Stomach (tissue), 4 donors: Measurements from ENCODE around the gene PKMYT1.

Source experiments
- CTCF ChIP-seq, 7 experiments: fragments of 450-650 bp in 4 of 7; fragments of 200-600 bp in 3 of 7; sonication (generic) in 3 of 7; IDR thresholded peaks; one replicate each; pipeline ENCODE4 v1.5.1; 2016 to 2019; ENCODE audit warnings: antibody characterized with exemption in 7 of 7, control low read depth in 2 of 7, mild to moderate bottlenecking in 1 of 7
- EP300 ChIP-seq: sonication (generic); formaldehyde crosslinking; IDR thresholded peaks from one replicate; pipeline ENCODE4 v1.6.1; 2017; ENCODE audit warnings: antibody characterized with exemption
- POLR2AphosphoS5 ChIP-seq, 3 donors: sonication (generic); formaldehyde crosslinking; IDR thresholded peaks; one replicate each; pipeline ENCODE4 v1.6.1; 2016; ENCODE audit warnings: antibody characterized with exemption in 3 of 3

DNA sequence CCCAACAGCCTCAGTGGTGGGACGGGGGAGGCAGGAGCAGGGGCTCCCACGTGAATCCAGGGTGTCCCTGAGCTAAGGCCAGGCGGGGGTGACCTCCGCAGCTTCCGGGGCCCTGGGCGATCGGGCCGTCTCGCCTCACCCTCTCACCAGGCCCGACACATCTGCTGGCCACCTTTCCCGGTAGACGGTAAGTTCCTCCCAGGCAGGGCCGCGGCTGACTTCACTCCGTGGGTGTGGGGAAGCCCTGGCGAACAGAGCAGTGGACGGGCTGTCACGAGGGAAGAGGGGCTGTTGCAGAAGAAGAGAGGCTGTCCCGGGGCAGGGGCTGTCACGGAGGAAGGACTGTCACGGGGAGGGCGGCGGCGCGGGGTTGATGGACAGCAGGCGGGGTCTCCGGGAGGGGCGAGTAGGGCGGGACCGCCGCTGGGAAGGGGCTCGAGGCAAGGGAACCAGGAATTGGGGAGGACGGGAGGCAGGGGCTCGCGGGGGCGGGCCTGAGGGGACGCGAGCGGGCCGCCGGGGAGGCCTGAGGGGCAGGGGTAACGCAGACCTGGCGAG is 498 bp downstream of the PKMYT1 start:
- TF ChIP-seq CTCF (IDR thresholded peaks at IDR 0.05) (no peak), POLR2AphosphoS5 (IDR thresholded peaks at IDR 0.05) (no peak), EP300 (no peak)
